Motor neuron (in vitro differentiated cells): ENCODE measurements around the gene PGGT1B. TPM values are rescaled to one million over a fixed set of nuclear protein-coding genes. Genes with fewer than 3 reads are reported as not detected.

ENCODE experiments used
- ATAC-seq, 8 experiments: fragments of 200-7000 bp; cut with Tn5 transposase; replicated peaks in 6 of 8; 2 replicates each; pipeline ENCODE4 v1.8.0; 2021; ENCODE audit warnings: mild to moderate bottlenecking in 8 of 8, moderate library complexity in 8 of 8
- H3K27ac ChIP-seq, 2 donors: fragments of 250-450 bp; sonication (Bioruptor Pico); 2 replicates each; pipeline ENCODE4 v1.9.0; 2021; ENCODE audit warnings: antibody characterized with exemption in 2 of 2, mild to moderate bottlenecking in 2 of 2, moderate library complexity in 1 of 2
- H3K4me1 ChIP-seq, 2 donors: fragments of 250-450 bp; sonication (Bioruptor Pico); replicated peaks in 1 of 2; 2 replicates each; pipeline ENCODE4 v1.6.1; 2021; ENCODE audit warnings: antibody characterized with exemption in 2 of 2, mild to moderate bottlenecking in 2 of 2, moderate library complexity in 1 of 2
- H3K4me3 ChIP-seq, 5 donors: fragments of 250-450 bp; sonication (Bioruptor Pico); 2 replicates each; pipeline ENCODE4 v1.9.0; 2021; ENCODE audit warnings: antibody characterized with exemption in 5 of 5, mild to moderate bottlenecking in 5 of 5, moderate library complexity in 4 of 5
- WGBS, 10 experiments: fragments of 450-650 bp; shearing (Covaris generic); methylation state at CpG; one replicate each; pipeline ENCODE4 v1.0.0; 2022; 5-methylcytosine and 5-hydroxymethylcytosine counted together
- in situ Hi-C, 9 experiments: fragments of 400-800 bp; cut with MboI; loops; one replicate each; pipeline ENCODE4 v1.15.0; 2021; ENCODE audit warnings: low sequenced_read_pairs in 9 of 9, low pct_unique_long_range_greater_than_20kb in 2 of 9; ENCODE audit not compliant: unreplicated experiment in 9 of 9
- total RNA-seq, 8 experiments: library from RNA; unstranded; fragments of 300-600 nt; gene quantifications; 2 replicates each; pipeline versions ENCODE4 v1.2.3 to v1.2.4, GENCODE V29; 2022

Gene PGGT1B
- total RNA-seq, 8 experiments from 2014 or later, result 11.1 to 29.4 (median 17.9) TPM

DNA sequence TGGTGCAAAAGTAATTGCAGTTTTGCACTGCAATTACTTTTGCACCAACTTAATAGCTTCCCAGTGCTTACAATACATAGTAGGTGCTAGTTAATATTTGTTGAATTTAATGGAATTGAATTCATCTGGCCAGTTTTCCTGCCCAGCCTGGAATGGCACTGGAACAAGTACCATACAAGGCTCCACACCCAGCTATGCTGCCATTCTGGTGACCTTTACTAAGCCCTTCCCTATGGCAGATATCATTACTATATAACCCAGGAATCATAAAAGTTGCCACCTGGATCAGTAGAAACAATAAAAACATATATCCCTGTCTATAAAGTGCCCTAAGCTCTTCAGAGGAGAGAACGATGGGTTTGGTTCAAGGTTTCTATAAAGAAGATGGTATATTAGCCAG is 70.6 kb downstream of the PGGT1B start:
- WGBS, 10 experiments, result 89 to 100% (median 97%) methylated on average over 1 of the region's 1 CpG; no CpG with 5 or more reads in 2 of the 10 experiments
- Histone ChIP-seq H3K4me3 (no peak overlapping the region), H3K27ac (no peak overlapping the region), H3K4me1 (no peaks in the 10 kb centered on the region)
- no peak for ATAC-seq
- in situ Hi-C loops, result no loop called here

DNA sequence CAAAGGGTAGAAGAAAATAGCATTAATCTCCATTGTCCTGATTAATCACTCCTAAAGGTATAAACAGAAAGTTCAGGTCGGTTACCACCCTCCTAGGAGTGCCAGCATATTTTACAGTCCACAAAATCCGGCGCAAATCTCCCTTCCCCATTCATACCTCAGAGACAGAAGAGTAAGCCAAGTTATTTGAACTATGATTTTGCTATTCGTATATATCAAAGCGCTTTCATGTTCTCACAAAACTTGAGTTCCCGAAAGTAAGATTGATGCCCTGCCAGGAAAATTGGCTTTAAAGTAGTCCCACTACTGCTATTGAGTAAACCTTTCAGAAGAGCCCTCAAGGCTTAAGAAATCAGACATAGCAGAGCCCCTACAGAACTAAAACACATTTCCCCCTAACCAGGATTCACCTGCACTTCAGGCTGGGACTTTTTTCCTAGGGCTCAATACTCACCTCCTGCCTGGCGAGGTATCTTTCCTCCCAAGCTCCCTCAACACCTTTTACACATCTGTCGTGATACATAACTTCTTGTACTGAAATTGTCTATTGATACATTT is 71.1 kb downstream of the PGGT1B start:
- 69 to 100% (median 88%) methylated on average over 1 to 8 of the region's 8 CpGs; no CpG with 5 or more reads in 1 of the 10 experiments for WGBS, 10 experiments
- in situ Hi-C loops, result no loop called here
- no peak overlapping the region for H3K4me3 ChIP-seq
- H3K27ac ChIP-seq, result no peak overlapping the region
- no peaks in the 10 kb centered on the region for H3K4me1 ChIP-seq
- no peak for ATAC-seq

DNA sequence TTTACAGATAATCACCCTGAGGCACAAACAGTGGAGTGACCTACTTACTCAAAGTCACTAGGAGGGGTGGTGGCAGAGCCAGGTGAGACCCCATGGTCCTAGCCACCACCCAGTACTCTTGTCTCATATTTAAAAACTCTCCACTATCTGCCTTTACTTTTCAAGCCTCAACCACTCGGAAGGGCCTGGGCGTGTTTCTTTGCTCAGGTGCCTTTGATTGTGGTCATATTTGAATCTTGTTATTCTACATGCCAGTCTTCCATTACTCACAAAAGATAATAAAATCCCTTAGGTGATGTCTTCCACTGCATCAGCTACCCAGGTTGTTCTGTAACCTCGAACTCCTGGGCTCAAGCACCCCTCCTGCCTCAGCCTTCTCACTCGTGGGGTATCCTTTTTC is 72.3 kb downstream of the PGGT1B start:
- H3K4me1 ChIP-seq, result no peaks in the 10 kb centered on the region
- no peak overlapping the region for H3K4me3 ChIP-seq
- no peak for ATAC-seq
- in situ Hi-C loops, result no loop called here
- no peak overlapping the region for H3K27ac ChIP-seq
- 40 to 83% (median 70%) methylated on average over 1 to 4 of the region's 4 CpGs; no CpG with 5 or more reads in 2 of the 10 experiments for WGBS, 10 experiments

GRCh38 chr5:115189866-115190265 is 72.8 kb downstream of the PGGT1B start:
- Histone ChIP-seq H3K4me1 (no peaks in the 10 kb centered on the region), H3K27ac (no peak overlapping the region), H3K4me3 (no peak overlapping the region)
- 41 to 100% (median 57%) methylated on average over 1 to 2 of the region's 2 CpGs; no CpG with 5 or more reads in 5 of the 10 experiments for WGBS, 10 experiments
- in situ Hi-C loops, result no loop called here
- ATAC-seq, result no peak

- H3K4me3 ChIP-seq, result no peak overlapping the region
- in situ Hi-C loops, result no loop called here
- H3K27ac ChIP-seq, result no peak overlapping the region
- no peak for ATAC-seq
- H3K4me1 ChIP-seq, result no peaks in the 10 kb centered on the region
Observed at GRCh38 chr5:115186794-115187193, 75.9 kb downstream of the PGGT1B start.

DNA sequence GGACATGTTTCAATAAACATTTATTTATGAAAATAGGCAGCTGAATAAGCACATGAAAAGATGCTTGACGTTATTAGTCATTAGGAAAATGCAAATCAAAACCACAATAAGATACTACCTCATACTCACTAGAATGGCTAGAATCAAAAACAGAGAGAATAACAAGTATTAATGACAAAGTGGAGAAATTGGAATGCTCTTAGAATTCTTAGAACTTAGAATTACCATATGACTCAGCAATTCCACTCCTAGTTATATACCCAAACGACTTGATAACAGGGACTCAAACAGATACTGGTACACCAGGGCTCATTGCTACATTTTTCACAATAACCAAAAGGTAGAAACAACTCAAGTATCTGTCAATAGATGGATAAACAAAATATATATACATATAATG is 77.9 kb downstream of the PGGT1B start:
- ATAC-seq, result peak in 2 of 8 experiments; percentile 27 to 57
- H3K4me1 ChIP-seq, result no peaks in the 10 kb centered on the region
- in situ Hi-C loops, result no loop called here
- no peak overlapping the region for H3K27ac ChIP-seq
- H3K4me3 ChIP-seq, result no peak overlapping the region
- WGBS, 10 experiments, result 0 to 75% (median 35%) methylated on average over 1 to 2 of the region's 2 CpGs; no CpG with 5 or more reads in 2 of the 10 experiments

- H3K4me3 ChIP-seq, result no peak overlapping the region
- no peak overlapping the region for H3K27ac ChIP-seq
- in situ Hi-C loops, result no loop called here
- peaks cover 0 to 6% of the 10 kb centered on the region in 2 donors for H3K4me1 ChIP-seq
- no peak for ATAC-seq
Observed at GRCh38 chr5:115181757-115182156, 80.9 kb downstream of the PGGT1B start.

DNA sequence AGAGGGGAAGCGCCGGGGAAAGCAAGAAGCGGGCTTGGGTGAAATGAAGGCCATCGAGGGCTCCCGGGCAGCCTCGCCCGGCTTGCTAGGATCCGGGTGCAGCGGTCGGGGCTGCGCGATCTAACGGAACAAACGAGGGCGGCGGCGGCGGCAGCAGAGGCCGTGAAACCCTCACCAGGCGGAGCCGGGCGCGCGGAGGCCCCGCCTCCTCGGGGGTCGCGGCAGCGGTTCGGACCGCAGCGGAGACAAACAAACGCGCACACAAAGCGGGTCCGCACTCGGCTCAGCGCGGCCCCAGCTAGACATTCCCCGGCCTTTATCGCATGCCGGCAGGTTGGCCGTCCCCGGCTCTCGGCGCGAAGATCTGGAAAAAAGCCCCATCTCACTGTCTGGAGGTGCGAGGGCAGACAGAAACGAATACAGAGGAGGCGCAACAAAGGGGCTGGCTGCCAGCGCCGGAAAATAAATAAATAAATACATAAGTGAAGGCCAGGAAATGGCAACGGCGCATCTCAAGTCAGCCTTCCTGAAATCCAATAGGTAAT is 82.4 kb downstream of the PGGT1B start:
- peaks cover 0 to 6% of the 10 kb centered on the region in 2 donors for H3K4me1 ChIP-seq
- 0 to 32% (median 1%) methylated on average over 2 to 27 of the region's 54 CpGs; no CpG with 5 or more reads in 1 of the 10 experiments for WGBS, 10 experiments
- peak overlapping the region in 1 of 2 donors; percentile 81 for H3K27ac ChIP-seq
- ATAC-seq, result peak; percentile 70 to 93 (median 85)
- in situ Hi-C loops, result no loop called here
- H3K4me3 ChIP-seq, result peak overlapping the region; percentile 42 to 82 (median 60)

GRCh38 chr5:115179394-115180164 is 83.1 kb downstream of the PGGT1B start:
- in situ Hi-C loops, result no loop called here
- ATAC-seq, result peak; percentile 63 to 80 (median 73)

GRCh38 chr5:115179030-115179393 is 83.7 kb downstream of the PGGT1B start:
- ATAC-seq, result peak in 2 of 8 experiments; percentile 14 to 22
- in situ Hi-C loops, result no loop called here
- 40 to 80% (median 57%) methylated on average over 1 to 20 of the region's 30 CpGs; no CpG with 5 or more reads in 4 of the 10 experiments for WGBS, 10 experiments

More at GRCh38 chr5:115179394-115180164, 83.1 kb downstream of the PGGT1B start:
- H3K4me3 ChIP-seq, result peak overlapping the region; percentile 42 to 82 (median 60)
- peak overlapping the region in 1 of 2 donors; percentile 81 for H3K27ac ChIP-seq
- peaks cover 0 to 6% of the 10 kb centered on the region in 2 donors for H3K4me1 ChIP-seq
- 0 to 53% (median 6%) methylated on average over 1 to 20 of the region's 56 CpGs; no CpG with 5 or more reads in 1 of the 10 experiments for WGBS, 10 experiments

DNA sequence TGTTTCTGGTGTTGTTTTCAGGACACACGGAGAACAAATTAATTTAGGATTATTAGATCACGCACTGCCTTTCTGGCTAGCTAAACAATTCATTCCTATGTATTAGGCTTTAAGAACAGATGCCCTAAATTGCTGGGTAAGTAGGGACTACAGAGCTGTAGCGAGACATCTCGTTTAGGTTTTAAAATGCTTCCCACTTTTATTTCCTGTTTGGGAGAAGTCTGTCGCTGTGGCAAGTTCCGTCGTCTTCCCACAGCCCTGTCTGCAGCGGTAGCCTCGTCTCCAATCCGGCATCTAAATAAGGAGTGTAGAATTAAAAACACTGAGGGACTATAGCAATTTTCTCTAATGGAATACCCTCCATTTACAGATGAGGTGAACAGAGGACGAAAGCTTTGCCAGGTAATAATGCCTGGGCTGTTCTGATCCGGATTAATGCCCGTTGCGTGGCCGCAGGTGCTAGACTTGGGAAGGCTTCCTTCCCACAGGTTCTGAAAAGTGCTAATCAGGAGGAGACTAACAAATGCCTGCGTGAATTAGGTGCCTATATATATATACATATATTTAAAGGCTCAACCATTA is 91.7 kb downstream of the PGGT1B start:
- no peak for ATAC-seq
- 21 to 63% (median 39%) methylated on average over 3 to 13 of the region's 16 CpGs; no CpG with 5 or more reads in 2 of the 10 experiments for WGBS, 10 experiments
- Histone ChIP-seq H3K4me1 (peaks cover 9% of the 10 kb centered on the region in 2 donors), H3K4me3 (peak overlapping the region; percentile 56 to 83 (median 82)), H3K27ac (no peak overlapping the region)
- in situ Hi-C loops, result no loop called here

More at GRCh38 chr5:115179030-115179393, 83.7 kb downstream of the PGGT1B start:
- Histone ChIP-seq H3K27ac (no peak overlapping the region), H3K4me3 (peak overlapping the region; percentile 42 to 82 (median 60)), H3K4me1 (peaks cover 0 to 6% of the 10 kb centered on the region in 2 donors)

- in situ Hi-C loops, result no loop called here
- whole genome bisulfite sequencing, 10 experiments, result 0 to 18% (median 3%) methylated on average over 5 to 23 of the region's 69 CpGs; no CpG with 5 or more reads in 6 of the 10 experiments
- peaks cover 9% of the 10 kb centered on the region in 2 donors for H3K4me1 ChIP-seq
- ATAC-seq, result peak; percentile 53 to 71 (median 65)
- peak overlapping the region in 1 of 2 donors; percentile 15 for H3K27ac ChIP-seq
- peak overlapping the region; percentile 56 to 83 (median 82) for H3K4me3 ChIP-seq
Observed at GRCh38 chr5:115170134-115170928, 92.3 kb downstream of the PGGT1B start.
